Stimulated activated CD8-positive, alpha-beta memory T cell treated with anti-CD3 and anti-CD28 coated beads, Interleukin-2, amount 100 ng/mL, for 48 hours (primary cell): Measurements from ENCODE around the gene NLRP3.

ENCODE experiments used
- DNase-seq, 2 donors: peaks; one replicate each; pipeline ENCODE4 v3.0.0-alpha.2; 2020; ENCODE audit warnings: low read depth in 2 of 2

The NLRP3 gene

DNA sequence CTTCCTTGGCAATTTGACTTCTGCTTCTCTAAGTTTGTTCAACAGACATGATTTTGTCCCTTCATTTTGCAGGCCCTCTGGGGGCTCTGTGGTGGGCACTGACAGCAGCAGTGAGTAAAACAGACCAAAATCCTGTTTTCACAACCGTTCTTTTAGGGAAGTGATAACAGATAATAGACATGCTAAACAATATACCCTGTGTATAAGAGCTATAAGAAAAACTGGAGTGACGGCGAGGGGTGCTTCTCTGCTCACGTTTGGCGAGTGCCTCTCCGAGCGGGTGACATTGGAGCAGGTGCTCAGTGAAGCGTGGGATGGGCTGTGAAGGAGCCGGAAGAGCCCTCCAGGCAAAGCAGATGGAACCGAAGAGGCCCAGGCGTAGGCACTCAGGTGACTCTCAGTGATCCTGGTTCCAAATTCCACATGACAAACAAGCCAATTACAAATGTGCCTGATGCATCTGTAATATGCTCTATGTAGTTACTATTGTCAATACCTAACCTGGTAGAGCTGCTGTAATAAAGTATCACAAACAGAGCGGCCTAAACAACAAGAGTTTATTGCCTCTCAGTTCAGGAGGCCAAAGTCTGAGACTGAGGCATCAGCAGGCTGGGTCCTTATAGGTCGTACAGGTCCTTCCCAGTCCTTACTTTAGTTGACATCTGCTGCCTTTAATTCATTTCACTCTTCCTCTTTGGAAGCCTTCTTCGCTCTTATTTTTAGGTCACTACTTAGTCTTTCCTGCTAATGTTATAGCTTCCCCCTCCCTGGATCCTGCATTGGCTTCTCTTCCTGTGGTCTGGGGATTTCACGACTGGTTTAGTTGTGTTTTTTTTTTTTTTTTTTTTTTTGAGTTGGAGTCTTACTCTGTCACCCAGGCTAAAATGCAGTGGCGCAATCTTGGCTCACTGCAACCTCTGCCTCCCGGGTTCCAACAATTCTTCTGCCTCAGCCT lies 21.9 kb downstream of the NLRP3 start:
- no peak for DNase-seq

DNA sequence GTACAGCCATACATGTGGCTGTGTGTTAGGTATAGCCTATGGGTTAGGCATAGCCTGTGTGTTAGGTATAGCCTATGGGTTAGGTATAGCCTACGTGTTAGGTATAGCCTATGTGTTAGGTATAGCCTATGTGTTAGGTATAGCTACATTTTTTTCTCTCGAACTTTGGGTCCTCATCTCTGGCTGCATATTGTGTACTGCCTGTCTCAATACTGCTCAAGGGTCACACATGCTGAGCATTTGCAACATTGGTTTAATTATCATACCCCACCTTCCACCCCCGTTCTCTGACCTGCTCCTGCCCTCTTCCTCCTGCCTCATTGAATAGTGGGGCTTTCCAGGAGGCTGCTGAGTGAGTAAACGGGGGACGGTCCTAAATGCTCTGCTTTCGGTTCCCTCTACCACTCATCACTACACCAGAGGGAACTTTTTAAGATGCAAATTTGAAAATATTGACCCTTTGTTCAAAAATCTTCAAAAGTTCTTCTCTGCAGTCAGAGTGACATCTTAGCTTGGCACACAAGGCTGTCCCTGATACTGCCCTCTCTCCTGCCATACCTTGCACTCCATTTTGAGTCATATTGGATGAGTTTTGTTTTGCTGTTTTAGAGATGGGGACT lies 24.1 kb downstream of the NLRP3 start:
- no peak for DNase-seq

GRCh38 chr1:247441606-247442005 lies 25.6 kb downstream of the NLRP3 start:
- DNase-seq, result no peak

DNA sequence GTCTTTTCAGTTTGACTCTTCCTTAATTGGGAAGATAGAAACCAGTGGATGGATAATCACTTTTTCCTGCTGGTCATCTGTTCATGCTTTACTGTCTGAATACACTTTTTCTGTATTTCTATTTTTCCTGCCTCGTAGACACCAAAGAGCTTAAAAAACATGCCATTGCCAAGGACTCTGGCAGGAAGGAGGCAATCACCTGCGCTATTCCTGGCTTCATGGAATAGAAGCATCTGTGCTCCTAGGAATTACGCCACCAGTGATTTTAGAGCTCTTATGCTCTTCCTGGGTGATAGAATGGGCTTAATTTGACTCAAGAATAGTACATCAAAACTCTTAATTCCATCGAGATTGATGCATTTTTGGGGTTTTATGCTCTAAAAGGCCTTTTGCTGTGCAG lies 26.2 kb downstream of the NLRP3 start:
- DNase-seq, result no peak

- no peak for DNase-seq
These were observed 27.7 kb downstream of the NLRP3 start for GRCh38 chr1:247443641-247444040.

DNA sequence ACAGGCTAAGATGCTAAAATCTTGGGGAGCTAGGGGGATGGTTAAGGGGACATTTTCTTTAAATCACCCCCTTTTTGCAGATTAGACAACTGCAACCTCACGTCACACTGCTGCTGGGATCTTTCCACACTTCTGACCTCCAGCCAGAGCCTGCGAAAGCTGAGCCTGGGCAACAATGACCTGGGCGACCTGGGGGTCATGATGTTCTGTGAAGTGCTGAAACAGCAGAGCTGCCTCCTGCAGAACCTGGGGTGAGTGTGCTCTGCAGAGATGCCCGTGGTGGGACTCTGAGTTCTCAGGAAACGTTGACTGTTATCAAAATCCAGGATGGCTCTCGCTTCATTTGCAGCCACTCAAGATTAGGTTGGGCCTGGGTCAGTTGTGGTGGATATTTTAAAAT lies 28.6 kb downstream of the NLRP3 start:
- no peak for DNase-seq

GRCh38 chr1:247445526-247446356 lies 29.8 kb downstream of the NLRP3 start:
- DNase-seq, result no peak

- DNase-seq, result no peak
These were observed 31.4 kb downstream of the NLRP3 start for GRCh38 chr1:247447162-247447909.

DNA sequence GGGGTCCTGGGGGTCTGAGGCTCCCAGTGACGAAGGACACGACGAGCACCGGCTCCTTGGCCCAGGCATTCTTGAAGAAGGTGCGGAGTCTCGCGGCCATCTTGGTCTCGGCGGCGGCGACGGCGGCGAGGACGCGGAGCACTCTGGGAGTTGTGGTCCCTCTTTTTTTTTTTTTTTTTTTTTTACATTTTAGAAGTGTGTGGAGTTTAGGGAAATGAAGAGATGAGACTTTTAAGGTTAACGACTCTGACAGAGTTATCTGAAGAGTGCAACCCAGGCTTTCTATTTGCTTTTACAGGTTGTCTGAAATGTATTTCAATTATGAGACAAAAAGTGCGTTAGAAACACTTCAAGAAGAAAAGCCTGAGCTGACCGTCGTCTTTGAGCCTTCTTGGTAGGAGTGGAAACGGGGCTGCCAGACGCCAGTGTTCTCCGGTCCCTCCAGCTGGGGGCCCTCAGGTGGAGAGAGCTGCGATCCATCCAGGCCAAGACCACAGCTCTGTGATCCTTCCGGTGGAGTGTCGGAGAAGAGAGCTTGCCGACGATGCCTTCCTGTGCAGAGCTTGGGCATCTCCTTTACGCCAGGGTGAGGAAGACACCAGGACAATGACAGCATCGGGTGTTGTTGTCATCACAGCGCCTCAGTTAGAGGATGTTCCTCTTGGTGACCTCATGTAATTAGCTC lies 32.3 kb downstream of the NLRP3 start:
- peak; percentile 4 to 8 for DNase-seq

DNA sequence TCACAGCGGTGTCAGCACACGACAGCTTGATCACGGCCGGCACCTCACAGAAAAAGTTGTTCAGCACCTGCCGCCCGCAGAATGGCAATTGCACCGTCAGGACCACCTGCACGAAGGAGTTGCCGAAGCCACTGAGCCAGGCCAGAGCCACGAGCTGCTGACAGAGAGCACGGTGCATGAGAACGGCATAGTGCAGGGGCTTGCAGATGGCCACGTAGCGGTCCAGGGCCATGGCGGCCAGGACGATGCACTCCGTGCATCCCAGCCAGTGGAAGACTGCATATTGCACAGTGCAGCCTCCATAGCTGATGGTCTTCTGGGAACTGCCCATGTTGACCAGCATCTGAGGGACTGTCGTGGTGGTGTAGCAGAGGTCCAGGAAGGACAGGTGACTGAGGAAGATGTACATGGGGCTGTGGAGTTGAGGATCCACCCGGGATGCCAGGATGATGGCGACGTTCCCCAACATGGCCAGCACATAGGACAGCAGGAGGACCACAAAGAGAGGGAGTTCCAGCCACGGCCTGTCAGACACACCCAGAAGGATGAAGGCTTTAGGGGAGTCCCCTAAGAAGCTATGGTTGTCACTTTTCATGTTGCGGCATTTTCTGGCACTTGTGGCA lies 35.5 kb downstream of the NLRP3 start:
- no peak for DNase-seq

DNA sequence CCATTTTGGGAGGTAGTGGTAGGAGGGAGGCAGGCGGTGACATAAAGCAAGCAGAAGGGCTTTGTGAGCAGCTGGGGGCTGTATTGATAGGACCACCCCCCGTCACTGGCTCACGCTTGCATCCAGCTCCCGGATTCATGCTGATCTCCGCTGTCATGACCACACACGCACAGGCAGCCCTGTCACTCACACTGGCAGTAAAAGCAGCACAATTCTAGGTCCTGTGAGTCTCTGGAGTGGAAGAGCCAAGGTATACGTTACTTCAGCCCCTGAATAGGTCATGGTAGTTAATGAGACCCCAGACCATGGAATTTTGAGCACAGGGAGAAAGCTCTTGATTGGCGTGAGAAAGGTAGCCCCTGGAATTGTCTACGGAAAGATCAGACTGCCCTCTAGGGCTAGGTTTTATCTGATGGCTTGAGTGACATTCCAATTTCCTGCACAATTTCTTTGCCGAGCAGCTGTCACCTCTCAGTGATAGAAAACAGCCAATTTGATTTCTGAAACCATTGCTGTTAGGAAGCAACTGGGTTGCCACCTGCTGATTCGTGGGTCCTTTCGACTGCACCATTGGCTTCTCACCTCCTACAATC lies 36.6 kb downstream of the NLRP3 start:
- no peak for DNase-seq

- DNase-seq, result no peak
These were observed 37.3 kb downstream of the NLRP3 start for GRCh38 chr1:247453245-247453644.

GRCh38 chr1:247453997-247454396 lies 38.0 kb downstream of the NLRP3 start:
- DNase-seq, result no peak

DNA sequence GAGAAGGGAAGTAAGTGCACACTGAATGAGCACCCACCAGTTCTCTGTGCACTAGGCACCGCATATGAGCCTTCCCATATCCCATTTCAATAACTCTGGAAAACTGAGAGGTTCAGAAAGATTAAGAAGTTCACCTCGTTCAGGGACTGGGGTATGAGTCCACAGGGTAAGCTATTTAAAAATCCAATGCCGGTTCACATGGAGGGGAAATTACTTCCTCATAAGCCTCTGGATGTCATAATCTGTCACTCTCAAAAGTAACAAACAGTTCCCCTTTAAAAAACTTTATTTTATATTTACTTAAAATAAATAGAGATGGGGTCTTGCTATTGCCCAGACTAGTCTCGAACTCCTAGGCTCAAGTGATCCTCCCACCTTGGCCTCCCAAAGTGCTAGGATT lies 40.0 kb downstream of the NLRP3 start:
- no peak for DNase-seq

DNA sequence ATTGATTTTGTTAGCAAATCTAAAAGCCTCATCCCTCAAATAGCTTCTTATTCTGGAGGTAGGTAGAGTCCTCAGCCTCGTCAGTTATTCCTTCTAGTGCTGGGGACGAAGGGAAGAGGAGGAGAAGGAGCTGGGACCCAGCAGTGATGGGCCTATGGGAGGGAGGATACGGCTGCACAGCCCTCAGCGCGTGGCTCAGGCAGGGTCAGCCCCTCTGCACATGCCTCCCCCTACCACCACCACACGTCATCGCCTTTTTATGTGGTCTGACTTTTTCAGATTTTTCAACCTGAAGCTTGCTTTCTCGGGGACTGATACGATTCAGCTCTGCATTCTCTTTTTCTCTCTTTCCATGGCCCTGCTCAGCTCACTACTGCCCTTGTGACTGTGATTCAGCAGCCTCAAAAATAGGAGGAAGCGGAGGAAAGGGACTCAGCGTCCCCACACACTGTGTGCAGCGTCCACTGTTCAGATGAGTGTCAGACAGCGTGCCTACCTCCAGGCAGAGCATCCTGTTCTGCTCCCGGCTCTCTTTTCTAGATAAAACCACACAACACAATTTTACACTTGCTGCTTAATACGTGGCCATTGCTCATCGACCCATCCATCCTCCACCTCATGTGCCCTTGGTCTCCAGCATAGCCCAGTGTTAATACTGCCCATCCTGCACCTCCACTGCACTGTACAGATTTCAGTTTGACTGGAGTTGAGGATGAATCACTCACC lies 41.1 kb downstream of the NLRP3 start:
- peak; percentile 7 to 13 for DNase-seq

DNA sequence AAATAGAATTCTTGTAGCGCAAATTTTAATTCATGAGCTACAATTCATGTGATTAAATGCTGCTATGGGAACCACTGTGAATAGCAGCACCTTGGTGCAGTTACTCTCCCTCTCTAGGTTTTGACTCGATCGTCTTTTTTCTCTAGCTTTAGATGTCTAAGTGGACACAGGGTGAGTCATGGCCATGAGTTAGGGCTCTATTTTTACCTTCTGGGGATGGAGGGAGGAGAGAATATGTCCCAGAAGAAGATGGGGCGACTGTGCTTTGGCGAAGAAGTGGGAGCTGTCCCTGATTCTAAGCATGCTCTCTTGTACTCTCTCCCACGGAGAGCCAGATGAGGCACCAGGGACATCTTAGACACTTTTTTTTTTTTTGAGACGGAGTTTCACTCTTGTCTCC lies 43.5 kb downstream of the NLRP3 start:
- no peak for DNase-seq

- DNase-seq, result no peak
These were observed 49.8 kb downstream of the NLRP3 start for GRCh38 chr1:247465796-247466195.

DNA sequence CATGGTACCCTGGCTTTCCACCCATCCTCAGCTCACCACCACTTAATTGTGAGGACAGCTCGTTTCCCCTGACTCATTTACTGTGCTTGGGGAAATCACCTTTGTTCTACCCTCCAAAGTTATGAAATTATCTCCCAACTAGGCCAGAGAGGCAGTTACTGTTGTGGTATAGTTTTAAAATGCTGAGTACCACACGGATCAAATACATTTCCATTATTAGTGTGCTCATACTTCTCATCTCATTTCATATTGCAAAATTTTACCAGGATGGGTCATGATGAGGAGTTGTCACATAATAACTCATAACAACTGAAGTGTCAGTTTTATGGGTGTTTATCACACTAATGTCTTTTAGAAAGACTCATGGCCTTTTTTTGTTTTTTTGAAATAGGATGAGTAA lies 51.2 kb downstream of the NLRP3 start:
- DNase-seq, result no peak

GRCh38 chr1:247468481-247469140 lies 52.6 kb downstream of the NLRP3 start:
- DNase-seq, result no peak
